NOMO-1 (cell line): ENCODE data around the gene XXYLT1.

ENCODE experiments used
- DNase-seq, 2 experiments: peaks; one replicate each; lab custom pipeline; 2025; ENCODE audit not compliant: unreplicated experiment in 2 of 2; lab: John Stamatoyannopoulos, UW

The XXYLT1 gene

GRCh38 chr3:195071011-195071728 lies 199.8 kb downstream of the XXYLT1 start:
- DNase-seq, result no peak

DNA sequence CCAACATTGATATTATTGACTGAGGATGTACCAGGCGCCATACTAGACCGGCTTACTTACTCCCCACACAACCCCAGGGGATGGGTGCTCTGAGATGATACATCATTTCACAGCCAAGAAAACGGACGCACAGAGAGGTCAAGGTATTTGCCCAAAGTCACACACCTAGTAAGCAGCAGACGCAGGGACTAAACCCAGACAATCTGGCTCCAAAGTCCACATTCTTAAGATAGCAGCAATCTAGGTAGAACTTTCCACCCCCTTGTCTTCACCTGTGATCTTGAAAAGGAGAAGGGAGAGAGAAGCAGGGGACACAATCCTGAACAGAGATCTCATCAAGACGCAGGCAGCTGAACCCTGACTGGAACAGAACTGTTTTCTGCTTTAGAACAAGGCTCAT lies 200.6 kb downstream of the XXYLT1 start:
- DNase-seq, result no peak

DNA sequence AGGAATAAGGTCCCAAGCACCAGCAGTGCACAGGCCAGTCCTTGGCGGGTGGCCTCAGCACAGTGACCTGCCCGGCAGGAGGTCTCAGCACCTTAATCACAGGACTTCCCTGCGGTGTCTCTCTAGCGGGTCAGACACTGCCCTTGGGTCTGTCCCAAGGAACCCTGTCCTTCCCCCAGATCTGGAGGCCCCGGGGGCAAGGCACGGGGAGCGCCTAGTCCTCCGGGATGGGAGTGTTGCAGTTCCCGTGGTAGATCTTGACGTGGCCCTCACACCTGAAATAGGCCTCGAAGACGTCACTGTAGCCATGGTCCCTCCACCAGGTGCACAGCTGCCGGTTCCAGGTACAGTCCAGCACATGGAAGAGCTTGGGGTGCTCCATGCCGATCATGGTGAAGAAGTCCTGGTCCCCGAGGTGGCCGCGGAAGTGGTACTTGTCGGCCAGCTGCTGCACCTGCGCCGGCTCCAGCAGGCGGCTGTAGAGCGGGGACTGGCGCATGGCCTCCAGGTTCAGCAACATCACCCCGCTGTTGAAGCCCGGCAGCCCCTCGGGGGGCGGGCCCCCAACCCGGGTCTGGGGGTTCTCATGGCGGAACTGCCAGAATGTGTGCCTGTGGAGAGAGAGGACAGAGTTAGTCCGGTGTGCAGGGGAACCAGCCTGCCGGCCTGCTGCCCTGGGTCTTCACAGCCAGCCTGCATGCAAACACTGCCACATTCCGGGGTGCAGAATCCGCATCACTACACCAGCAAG lies 201.3 kb downstream of the XXYLT1 start:
- no peak for DNase-seq

DNA sequence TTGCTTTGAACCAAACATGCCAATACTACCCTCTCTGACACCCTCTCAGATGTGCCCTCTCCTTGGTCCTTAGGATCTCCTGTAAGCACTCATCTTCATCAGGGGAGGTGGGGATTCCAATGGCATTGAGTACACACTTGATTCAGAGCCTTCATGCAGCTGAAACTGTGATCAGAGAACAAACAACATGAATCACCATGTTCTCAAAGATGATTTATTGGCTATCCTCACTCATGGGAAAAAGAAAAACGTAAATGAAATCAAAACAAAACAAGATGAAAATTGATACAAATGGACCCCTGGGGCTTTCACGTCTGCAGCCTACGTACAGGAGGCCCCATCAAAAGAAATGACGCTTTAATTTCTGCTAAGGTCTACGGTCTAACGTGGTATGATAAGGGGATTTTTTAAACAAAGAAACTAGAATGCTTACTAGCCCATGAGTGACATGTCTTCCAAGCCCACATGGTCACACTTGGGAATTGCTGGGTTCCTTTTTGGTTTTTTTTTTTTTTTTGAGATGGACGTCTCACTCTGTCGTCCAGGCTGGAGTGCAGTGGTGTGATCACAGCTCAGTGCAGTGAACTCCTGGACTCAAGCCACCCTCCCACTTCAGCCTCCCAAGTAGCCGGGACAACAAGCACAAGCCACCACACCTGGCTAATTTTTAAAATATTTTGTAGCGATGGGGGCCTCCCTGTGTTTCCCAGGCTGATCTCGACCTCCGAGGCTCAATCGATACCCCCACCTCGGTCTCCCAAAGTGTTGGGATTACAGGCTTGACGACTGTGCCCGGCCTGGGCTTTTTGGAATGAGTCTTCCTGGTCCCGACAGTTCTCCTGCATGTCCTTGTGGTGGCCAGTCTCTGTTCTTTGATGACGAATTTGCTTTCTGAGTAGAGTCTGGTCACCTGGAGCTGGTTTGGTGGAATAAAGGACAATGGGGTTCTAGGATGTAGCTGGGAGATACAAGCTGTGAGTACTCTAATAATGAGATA lies 202.6 kb downstream of the XXYLT1 start:
- no peak for DNase-seq

DNA sequence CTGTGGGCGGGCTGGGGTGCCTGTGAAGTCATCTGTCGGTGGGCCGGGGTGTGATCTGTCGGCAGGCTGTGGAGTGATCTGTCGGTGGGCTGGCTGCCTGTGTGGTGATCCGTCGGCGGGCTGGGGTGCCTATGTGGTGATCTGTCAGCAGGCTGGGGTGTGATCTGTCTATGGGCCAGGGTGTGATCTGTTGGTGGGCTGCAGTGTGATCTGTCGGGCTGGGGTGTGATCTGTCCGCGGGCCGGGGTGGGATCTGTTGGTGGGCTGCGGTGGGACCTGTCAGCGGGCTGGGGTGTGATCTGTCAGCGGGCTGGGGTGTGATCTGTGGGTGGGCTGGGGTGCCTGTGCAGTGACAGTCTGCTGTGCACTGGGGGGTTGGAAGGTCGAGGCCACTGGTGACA lies 204.5 kb downstream of the XXYLT1 start:
- DNase-seq, result no peak

GRCh38 chr3:195065864-195066185 lies 205.1 kb downstream of the XXYLT1 start:
- no peak for DNase-seq

DNA sequence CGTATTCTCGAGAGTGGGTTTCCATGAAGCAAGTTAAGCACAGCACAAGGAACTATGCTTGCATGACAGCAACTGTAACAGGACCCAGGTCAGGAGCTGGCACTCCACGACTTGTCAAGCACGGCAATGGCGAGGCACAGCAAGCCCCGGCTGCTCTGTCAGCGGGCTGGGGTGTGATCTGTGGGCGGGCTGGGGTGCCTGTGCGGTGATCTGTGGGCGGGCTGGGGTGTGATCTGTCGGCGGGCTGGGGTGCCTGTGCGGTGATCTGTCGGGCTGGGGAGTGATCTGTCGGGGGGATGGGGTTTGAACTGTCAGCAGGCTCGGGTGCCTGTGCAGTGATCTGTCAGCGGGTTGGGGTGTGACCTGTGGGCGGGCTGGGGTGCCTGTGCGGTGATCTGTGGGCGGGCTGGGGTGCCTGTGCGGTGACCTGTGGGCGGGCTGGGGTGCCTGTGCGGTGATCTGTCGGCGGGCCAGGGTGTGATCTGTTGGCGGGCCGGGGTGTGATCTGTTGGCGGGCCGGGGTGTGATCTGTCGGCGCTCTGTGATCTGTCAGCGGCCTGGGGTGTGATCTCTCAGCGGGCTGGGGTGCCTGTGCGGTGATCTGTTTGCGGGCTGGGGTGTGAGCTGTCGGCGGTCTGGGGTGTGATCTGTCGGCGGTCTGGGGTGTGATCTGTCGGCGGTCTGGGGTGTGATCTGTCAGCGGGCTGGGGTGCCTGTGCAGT lies 205.7 kb downstream of the XXYLT1 start:
- DNase-seq, result no peak

DNA sequence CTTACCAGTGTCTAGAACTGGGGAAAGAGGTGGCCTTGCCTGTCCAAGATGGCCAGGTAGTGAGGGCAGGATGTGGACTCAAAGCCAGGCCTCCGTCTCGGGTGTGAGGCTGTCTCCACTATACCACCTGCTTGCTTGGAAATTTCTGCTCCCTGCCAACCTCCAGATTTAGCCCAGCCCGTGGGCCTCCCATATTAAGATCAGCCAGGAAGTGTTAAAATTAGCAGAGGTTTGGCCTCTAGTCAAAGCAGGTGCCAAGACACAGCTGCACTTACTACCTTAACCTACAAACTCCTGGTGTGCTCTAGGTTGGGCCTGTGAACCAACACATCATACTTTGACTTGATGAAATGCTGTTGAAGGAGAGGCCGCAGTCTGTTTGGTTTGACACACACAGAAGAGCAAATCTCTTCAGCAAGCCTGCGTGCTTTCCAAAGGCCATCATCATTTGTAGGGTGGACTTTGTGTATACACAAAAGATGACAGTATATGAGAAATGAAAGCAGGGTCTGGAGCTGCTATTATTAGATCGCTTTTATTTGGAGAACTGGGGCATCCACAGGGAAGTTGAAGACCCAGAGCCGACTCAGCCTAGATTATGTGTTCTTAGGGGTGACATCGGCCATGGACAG lies 206.5 kb downstream of the XXYLT1 start:
- DNase-seq, result no peak

- DNase-seq, result no peak
Observed at GRCh38 chr3:195063581-195064193, 207.3 kb downstream of the XXYLT1 start.

- DNase-seq, result no peak
Observed at GRCh38 chr3:195062866-195063540, 208.0 kb downstream of the XXYLT1 start.

DNA sequence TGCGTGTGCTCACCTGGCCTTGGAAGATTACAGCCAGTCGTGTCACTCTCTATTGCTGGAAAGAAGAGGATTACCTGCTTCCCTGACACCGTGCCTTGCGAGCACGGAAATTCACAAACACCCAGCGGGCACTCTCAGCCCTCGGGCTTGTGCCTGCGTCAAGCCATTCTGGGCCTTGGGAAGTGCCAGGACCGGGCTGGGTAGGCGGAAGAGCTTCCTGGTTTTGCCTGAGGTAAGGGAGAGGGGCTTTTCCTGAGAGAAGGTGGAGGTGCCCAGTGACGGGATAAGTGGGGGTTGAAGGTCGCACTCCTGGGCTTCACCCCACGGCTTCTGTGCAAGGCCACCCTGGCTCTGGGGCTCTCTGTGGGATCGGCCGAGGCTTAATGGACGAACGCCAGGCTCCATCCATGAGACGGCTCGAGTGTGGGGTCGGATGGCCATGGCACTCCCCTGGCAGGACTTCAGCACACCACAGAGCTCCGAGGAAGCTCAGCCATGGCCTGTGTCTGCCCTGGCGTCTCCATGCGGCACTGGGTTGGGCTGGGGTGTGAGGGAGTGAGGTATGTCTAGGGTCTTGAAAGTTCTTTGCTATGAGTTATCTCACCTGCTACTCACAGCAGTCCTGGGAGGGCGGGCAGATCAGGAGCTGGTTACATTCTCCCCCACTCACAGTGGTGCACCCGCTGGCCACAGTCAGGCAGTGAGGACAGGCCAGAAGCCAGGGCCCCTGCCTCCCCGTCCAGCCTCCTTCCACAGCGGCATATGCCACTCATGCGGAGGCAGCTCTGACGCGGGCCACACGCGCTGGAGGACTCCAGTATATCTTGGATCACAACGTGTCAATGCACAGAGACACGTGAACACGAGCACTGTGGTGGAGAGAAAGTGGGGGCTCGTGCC lies 209.0 kb downstream of the XXYLT1 start:
- no peak for DNase-seq

GRCh38 chr3:195060531-195061291 lies 210.2 kb downstream of the XXYLT1 start:
- DNase-seq, result no peak

- no peak for DNase-seq
Observed at GRCh38 chr3:195060217-195060481, 210.8 kb downstream of the XXYLT1 start.

DNA sequence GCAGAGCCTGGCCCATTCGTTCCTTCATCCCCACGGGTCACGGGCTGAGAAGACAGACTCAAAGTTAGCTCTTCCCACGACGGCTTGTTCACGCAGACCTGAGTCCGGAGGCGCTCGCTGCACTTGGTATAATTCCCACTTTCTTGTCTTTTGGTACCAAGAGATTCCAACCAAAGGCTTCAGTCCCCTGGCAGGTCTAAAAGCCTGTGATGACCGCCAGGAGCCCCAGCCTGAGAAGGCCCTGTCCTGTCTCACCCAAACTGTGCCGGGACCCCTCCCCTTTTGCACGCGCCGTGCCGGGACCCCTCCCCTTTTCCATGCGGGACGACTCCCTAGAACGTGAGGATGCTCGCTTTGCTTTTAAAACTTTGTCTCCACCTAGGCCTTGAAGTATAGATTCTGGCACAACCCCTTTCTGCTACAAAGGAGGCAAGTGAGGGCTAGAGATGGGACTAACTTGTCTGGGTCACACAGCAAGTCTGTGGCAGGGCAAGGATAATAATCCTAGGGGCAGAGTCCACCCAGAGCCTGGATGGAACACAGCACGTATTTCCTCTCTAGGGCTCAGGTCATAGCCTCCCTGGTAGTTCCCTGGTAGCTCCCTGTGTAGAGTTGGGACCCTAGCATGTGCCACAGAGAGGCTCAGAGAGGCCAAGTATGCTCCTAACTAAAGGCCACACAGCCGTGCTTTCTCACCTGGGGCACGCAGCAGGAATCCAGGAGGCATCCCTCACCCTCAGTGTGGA lies 211.3 kb downstream of the XXYLT1 start:
- no peak for DNase-seq

GRCh38 chr3:195059006-195059350 lies 212.0 kb downstream of the XXYLT1 start:
- DNase-seq, result no peak

DNA sequence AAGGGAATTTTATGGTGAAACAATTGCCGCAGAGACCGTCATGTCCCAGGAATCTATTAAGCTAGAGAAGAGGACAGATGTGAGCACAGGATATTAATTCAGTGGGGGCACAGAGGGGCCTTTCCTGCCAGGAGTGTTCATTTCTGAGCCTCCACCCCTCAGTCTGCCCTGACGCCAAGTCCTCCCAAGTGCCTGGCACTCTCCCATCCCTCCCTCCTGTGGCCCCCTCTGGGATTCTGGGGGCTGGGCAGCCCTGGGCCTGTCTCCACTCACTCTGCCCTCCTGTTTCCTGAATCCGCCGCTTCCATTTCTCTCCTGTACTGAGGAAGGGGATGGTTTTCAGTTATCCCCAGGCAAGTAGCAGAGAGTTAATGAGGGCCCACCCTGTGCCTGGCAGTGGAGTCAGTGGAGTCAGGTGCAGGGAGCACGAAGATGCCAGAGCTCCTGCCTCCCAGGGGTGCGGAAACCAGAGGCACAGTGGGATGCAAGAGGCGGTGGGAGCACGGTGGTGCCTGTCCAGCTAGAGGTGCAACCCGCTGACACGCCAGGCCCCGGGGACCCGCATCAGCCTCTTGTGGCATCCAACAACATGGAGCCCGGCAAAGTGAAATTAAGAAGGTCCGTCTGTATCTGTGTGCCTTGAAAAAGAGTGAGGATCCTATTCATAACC lies 212.5 kb downstream of the XXYLT1 start:
- DNase-seq, result no peak

DNA sequence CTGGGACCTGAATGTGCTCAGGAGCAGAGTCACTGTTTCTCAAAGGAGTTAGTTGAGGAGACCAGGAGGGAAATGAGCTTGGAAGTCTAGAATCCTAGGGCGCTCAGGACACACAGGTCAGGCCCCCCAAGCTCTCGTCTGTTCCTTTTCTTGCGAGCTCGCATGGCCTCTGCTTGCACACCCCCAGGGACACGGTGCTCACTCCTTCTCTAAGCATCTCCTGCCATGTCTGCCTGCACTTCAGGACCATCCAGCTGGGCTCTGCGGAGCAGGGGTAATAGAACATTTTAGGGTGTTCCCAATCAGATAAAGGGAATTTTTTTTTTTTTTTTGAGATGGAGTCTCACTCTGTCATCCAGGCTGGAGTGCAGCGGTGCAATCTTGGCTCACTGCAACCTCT lies 213.2 kb downstream of the XXYLT1 start:
- DNase-seq, result no peak
